HepG2 (cell line): ENCODE results near the gene SLC51B. TPM values are rescaled to one million over a fixed set of nuclear protein-coding genes. Genes with fewer than 3 reads are reported as not detected.

Experiments
- HNF4G ChIP-seq, 2 experiments: sonication (generic) in 1 of 2; formaldehyde crosslinking in 1 of 2; IDR thresholded peaks; 2 replicates each; pipeline versions ENCODE4 v1.4.0 to v1.6.1; 2011 to 2020; ENCODE audit warnings: borderline replicate concordance in 2 of 2, low read depth in 2 of 2, mild to moderate bottlenecking in 2 of 2, low read length in 1 of 2, missing genetic modification reagents in 1 of 2, moderate library complexity in 1 of 2
- HNRNPL ChIP-seq: fragments of 200-400 bp; formaldehyde crosslinking; IDR thresholded peaks from 2 replicates; pipeline ENCODE4 v1.6.1; 2017; ENCODE audit warnings: mild to moderate bottlenecking, low read depth, low read length
- JUN ChIP-seq: sonication (generic); formaldehyde crosslinking; IDR thresholded peaks from 2 replicates; pipeline ENCODE4 v1.4.0; 2020; ENCODE audit warnings: mild to moderate bottlenecking, missing genetic modification reagents
- MED13 ChIP-seq: sonication (generic); formaldehyde crosslinking; IDR thresholded peaks from 2 replicates; pipeline ENCODE4 v1.5.0; 2020; ENCODE audit warnings: missing genetic modification reagents
- RAD21 ChIP-seq: fragments of 450-650 bp; formaldehyde crosslinking; IDR thresholded peaks from 2 replicates; pipeline ENCODE4 v1.5.0; 2020; ENCODE audit warnings: mild to moderate bottlenecking
- RBM22 ChIP-seq: fragments of 200-400 bp; formaldehyde crosslinking; optimal IDR thresholded peaks from 2 replicates; pipeline ENCODE3; 2017; ENCODE audit warnings: mild to moderate bottlenecking, low read length, moderate library complexity
- SAP130 ChIP-seq: IDR thresholded peaks from 2 replicates; pipeline ENCODE4 v1.6.1; 2016; ENCODE audit warnings: low read depth
- SP140L ChIP-seq: sonication (generic); formaldehyde crosslinking; IDR thresholded peaks from 2 replicates; pipeline ENCODE4 v1.4.0; 2020; ENCODE audit warnings: missing genetic modification reagents, borderline replicate concordance
- STAG1 ChIP-seq: sonication (generic); formaldehyde crosslinking; IDR thresholded peaks from 2 replicates; pipeline ENCODE4 v1.4.0; 2020; ENCODE audit warnings: missing genetic modification reagents
- SUZ12 ChIP-seq: fragments of 150-350 bp; IDR thresholded peaks from 2 replicates; pipeline ENCODE4 v1.6.1; 2014; ENCODE audit warnings: low read depth, low read length
- U2AF2 ChIP-seq: fragments of 200-400 bp; formaldehyde crosslinking; IDR thresholded peaks from 2 replicates; pipeline ENCODE4 v1.6.1; 2017; ENCODE audit warnings: low read depth, mild to moderate bottlenecking, low read length
- ZNF10 ChIP-seq: sonication (generic); formaldehyde crosslinking; IDR thresholded peaks from 2 replicates; pipeline ENCODE4 v1.4.0; 2020; ENCODE audit warnings: mild to moderate bottlenecking, low read depth, missing genetic modification reagents, borderline replicate concordance
- ZNF598 ChIP-seq: sonication (generic); formaldehyde crosslinking; IDR thresholded peaks from 2 replicates; pipeline ENCODE4 v1.5.1; 2020; ENCODE audit warnings: mild to moderate bottlenecking, missing genetic modification reagents, borderline replicate concordance
- ZNF703 ChIP-seq: sonication (generic); formaldehyde crosslinking; IDR thresholded peaks from 2 replicates; pipeline ENCODE4 v1.5.1; 2020; ENCODE audit warnings: missing genetic modification reagents, mild to moderate bottlenecking, moderate library complexity, borderline replicate concordance
- ZNF737 ChIP-seq: sonication (generic); formaldehyde crosslinking; IDR thresholded peaks from 2 replicates; pipeline ENCODE4 v1.5.0; 2020; ENCODE audit warnings: missing genetic modification reagents, mild to moderate bottlenecking, borderline replicate concordance
- ZNF749 ChIP-seq: sonication (generic); formaldehyde crosslinking; IDR thresholded peaks from 2 replicates; pipeline ENCODE4 v1.8.0; 2022; ENCODE audit warnings: mild to moderate bottlenecking, missing genetic modification reagents, moderate library complexity, borderline replicate concordance
- ZNF782 ChIP-seq: sonication (generic); formaldehyde crosslinking; IDR thresholded peaks from 2 replicates; pipeline ENCODE4 v1.4.0; 2020; ENCODE audit warnings: missing genetic modification reagents, mild to moderate bottlenecking, borderline replicate concordance
- polyA plus RNA-seq, 8 experiments: library from polyadenylated mRNA; depleted of rRNA in 3 of 8; stranded (reverse) in 7 of 8; unstranded in 1 of 8; fragments of >200 nt; fragmentation: Illumina TruSeq in 4 of 8; extraction: Trizol in 4 of 8; gene quantifications; 2 replicates each; pipeline versions ENCODE4 v1.2.1 to v1.2.3, GENCODE V29; 2011 to 2016; ENCODE audit warnings: low read depth in 4 of 8, missing spikeins in 1 of 8, mixed read lengths in 1 of 8; ENCODE audit not compliant: insufficient read depth in 1 of 8
- total RNA-seq, 5 experiments: library from RNA; depleted of rRNA; stranded (reverse); fragments of >200 nt; fragmentation: Illumina TruSeq; extraction: Trizol; gene quantifications; 2 replicates each; pipeline ENCODE4 v1.2.3, GENCODE V29; 2016; ENCODE audit warnings: low read depth in 1 of 5
- TF ChIP-seq, protein P1 (sequence below): sonication (generic); formaldehyde crosslinking; IDR thresholded peaks from 2 replicates; pipeline ENCODE4 v1.8.1; 2022; ENCODE audit warnings: mild to moderate bottlenecking, missing genetic modification reagents
- TF ChIP-seq, protein P2 (sequence below): sonication (generic); formaldehyde crosslinking; IDR thresholded peaks from 2 replicates; pipeline ENCODE4 v1.9.0; 2021; ENCODE audit warnings: missing genetic modification reagents, mild to moderate bottlenecking, borderline replicate concordance
- TF ChIP-seq, protein P3 (sequence below): sonication (generic); formaldehyde crosslinking; conservative IDR thresholded peaks from 2 replicates; pipeline ENCODE4 v1.4.0; 2020; ENCODE audit warnings: missing genetic modification reagents
- TF ChIP-seq, protein P4 (sequence below): IDR thresholded peaks from 2 replicates; pipeline ENCODE4 v1.6.1; 2016; ENCODE audit warnings: low read depth
- TF ChIP-seq, protein P5 (sequence below): sonication (generic); formaldehyde crosslinking; IDR thresholded peaks from 2 replicates; pipeline ENCODE4 v1.8.0; 2023; ENCODE audit warnings: mild to moderate bottlenecking, missing genetic modification reagents
- TF ChIP-seq, protein P6 (sequence below): IDR thresholded peaks from 2 replicates; pipeline ENCODE4 v1.6.1; 2016; ENCODE audit warnings: missing genetic modification reagents, missing compliant biosample characterization

SLC51B gene
- total and polyA plus RNA-seq, 2 of the 13 experiments (the other 11 are each of a cell fraction or from before 2014, with no cell fraction given), result 14.9 to 17.1 TPM

DNA sequence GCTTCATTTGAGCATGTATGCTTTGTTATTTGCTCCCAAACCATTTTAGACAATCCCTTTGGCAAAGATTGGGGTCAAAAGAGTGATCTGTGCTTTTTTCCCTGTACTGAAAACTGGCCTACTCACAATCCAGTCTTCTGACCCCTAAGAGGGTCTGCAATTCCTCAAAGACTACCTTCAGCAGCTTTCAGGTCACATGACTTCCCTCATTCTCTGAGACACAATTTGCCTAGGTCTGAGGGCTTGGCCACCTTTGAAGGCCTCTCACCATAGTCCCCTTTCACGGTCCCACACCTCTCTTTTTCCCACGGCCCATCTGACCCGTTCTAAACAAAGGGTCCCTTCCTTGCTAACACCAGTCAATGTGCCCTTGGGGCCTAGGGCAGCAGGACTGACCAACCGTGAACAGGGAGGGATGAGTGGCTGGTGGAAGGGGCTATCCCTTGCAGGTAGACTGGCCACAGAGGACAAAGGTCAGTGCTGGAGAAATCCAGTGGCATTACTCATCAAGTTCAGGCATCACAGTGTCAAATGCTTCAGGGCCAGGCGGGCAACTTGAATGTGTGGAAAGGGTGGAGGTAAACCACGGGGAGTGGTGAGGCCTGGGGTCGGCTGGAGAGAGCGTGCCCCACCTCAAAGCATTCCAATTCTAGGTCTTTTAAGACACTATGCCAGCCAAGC, 11.8 kb downstream of the SLC51B start (continued):
- no peak for TF ChIP-seq MED13 (CRISPR knock-in tag)
- TF ChIP-seq, protein P1, sequence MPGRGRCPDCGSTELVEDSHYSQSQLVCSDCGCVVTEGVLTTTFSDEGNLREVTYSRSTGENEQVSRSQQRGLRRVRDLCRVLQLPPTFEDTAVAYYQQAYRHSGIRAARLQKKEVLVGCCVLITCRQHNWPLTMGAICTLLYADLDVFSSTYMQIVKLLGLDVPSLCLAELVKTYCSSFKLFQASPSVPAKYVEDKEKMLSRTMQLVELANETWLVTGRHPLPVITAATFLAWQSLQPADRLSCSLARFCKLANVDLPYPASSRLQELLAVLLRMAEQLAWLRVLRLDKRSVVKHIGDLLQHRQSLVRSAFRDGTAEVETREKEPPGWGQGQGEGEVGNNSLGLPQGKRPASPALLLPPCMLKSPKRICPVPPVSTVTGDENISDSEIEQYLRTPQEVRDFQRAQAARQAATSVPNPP (CRISPR knock-in tag), result no peak
- 0 out of 2 replicates have a peak, but pooled peaks have one; percentile 39 for TF ChIP-seq HNRNPL
- peak; percentile 34; the same call in 1 of the 2 replicates for TF ChIP-seq RAD21 (CRISPR knock-in tag)
- TF ChIP-seq ZNF737 (CRISPR knock-in tag), result no peak
- TF ChIP-seq, protein P2, sequence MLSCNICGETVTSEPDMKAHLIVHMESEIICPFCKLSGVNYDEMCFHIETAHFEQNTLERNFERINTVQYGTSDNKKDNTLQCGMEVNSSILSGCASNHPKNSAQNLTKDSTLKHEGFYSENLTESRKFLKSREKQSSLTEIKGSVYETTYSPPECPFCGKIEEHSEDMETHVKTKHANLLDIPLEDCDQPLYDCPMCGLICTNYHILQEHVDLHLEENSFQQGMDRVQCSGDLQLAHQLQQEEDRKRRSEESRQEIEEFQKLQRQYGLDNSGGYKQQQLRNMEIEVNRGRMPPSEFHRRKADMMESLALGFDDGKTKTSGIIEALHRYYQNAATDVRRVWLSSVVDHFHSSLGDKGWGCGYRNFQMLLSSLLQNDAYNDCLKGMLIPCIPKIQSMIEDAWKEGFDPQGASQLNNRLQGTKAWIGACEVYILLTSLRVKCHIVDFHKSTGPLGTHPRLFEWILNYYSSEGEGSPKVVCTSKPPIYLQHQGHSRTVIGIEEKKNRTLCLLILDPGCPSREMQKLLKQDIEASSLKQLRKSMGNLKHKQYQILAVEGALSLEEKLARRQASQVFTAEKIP (CRISPR knock-in tag), result no peak
- TF ChIP-seq HNF4G (IDR thresholded peaks at IDR 0.05; ENCODE audit: borderline replicate concordance, low read depth, low read length), result peak; percentile 91
- TF ChIP-seq HNF4G (CRISPR knock-in tag; IDR thresholded peaks at IDR 0.05; ENCODE audit: borderline replicate concordance, low read depth), result peak; percentile 94
- peak; percentile 94 for TF ChIP-seq SAP130 (CRISPR knock-in tag)
- TF ChIP-seq, protein P3, sequence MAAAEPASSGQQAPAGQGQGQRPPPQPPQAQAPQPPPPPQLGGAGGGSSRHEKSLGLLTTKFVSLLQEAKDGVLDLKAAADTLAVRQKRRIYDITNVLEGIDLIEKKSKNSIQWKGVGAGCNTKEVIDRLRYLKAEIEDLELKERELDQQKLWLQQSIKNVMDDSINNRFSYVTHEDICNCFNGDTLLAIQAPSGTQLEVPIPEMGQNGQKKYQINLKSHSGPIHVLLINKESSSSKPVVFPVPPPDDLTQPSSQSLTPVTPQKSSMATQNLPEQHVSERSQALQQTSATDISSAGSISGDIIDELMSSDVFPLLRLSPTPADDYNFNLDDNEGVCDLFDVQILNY (CRISPR knock-in tag), result peak; percentile 61
- no peak for TF ChIP-seq ZNF782 (CRISPR knock-in tag)
- no peak for TF ChIP-seq ZNF749 (CRISPR knock-in tag)
- TF ChIP-seq SUZ12, result no peak
- no peak for TF ChIP-seq RBM22
- TF ChIP-seq JUN (CRISPR knock-in tag), result peak; percentile 98
- TF ChIP-seq U2AF2, result no peak
- TF ChIP-seq ZNF703 (CRISPR knock-in tag), result no peak
- no peak for TF ChIP-seq ZNF598 (CRISPR knock-in tag)
- no peak for TF ChIP-seq SP140L
- TF ChIP-seq, protein P4, sequence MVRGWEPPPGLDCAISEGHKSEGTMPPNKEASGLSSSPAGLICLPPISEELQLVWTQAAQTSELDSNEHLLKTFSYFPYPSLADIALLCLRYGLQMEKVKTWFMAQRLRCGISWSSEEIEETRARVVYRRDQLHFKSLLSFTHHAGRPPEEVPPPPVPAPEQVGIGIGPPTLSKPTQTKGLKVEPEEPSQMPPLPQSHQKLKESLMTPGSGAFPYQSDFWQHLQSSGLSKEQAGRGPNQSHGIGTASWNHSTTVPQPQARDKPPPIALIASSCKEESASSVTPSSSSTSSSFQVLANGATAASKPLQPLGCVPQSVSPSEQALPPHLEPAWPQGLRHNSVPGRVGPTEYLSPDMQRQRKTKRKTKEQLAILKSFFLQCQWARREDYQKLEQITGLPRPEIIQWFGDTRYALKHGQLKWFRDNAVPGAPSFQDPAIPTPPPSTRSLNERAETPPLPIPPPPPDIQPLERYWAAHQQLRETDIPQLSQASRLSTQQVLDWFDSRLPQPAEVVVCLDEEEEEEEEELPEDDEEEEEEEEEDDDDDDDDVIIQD, result peak; percentile 62; the same call in 1 of the 2 replicates
- no peak for TF ChIP-seq ZNF10 (CRISPR knock-in tag)
- TF ChIP-seq, protein P5, sequence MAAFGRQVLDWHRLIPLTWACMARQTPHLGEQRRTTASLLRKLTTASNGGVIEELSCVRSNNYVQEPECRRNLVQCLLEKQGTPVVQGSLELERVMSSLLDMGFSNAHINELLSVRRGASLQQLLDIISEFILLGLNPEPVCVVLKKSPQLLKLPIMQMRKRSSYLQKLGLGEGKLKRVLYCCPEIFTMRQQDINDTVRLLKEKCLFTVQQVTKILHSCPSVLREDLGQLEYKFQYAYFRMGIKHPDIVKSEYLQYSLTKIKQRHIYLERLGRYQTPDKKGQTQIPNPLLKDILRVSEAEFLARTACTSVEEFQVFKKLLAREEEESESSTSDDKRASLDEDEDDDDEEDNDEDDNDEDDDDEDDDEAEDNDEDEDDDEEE (CRISPR knock-in tag), result no peak
- TF ChIP-seq STAG1, result no peak
- TF ChIP-seq, protein P6, sequence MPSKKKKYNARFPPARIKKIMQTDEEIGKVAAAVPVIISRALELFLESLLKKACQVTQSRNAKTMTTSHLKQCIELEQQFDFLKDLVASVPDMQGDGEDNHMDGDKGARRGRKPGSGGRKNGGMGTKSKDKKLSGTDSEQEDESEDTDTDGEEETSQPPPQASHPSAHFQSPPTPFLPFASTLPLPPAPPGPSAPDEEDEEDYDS (CRISPR knock-in tag), result peak; percentile 62; the same call in 1 of the 2 replicates
